NB4 (cell line): ENCODE results near the gene SH2D6.

Source experiments
- DNase-seq: peaks from one replicate; pipeline ENCODE4 v3.0.0; 2010; ENCODE audit warnings: low read depth
- H3K4me3 ChIP-seq: one replicate; pipeline ENCODE4 v1.5.1; 2011; ENCODE audit warnings: mild to moderate bottlenecking, low read depth, low read length, moderate library complexity
- CTCF ChIP-seq: IDR thresholded peaks from one replicate; pipeline ENCODE4 v1.5.1; 2012; ENCODE audit warnings: low read depth, low read length
- MAX ChIP-seq: IDR thresholded peaks from 2 replicates; pipeline ENCODE4 v1.6.1; 2011; ENCODE audit warnings: low read depth, low read length
- MYC ChIP-seq: IDR thresholded peaks from 2 replicates; pipeline ENCODE4 v1.6.1; 2011; ENCODE audit warnings: low read depth, low read length
- POLR2A ChIP-seq: IDR thresholded peaks from 2 replicates; pipeline ENCODE4 v1.6.1; 2011; ENCODE audit warnings: mild to moderate bottlenecking; ENCODE audit not compliant: insufficient read length; ENCODE audit errors: extremely low read depth

Gene SH2D6

GRCh38 chr2:85457043-85457442 is 38.5 kb downstream of the SH2D6 start:
- TF ChIP-seq CTCF (no peak), POLR2A (no peak)
- DNase-seq: no peak
- H3K4me3 ChIP-seq: no peak overlapping the region

DNA sequence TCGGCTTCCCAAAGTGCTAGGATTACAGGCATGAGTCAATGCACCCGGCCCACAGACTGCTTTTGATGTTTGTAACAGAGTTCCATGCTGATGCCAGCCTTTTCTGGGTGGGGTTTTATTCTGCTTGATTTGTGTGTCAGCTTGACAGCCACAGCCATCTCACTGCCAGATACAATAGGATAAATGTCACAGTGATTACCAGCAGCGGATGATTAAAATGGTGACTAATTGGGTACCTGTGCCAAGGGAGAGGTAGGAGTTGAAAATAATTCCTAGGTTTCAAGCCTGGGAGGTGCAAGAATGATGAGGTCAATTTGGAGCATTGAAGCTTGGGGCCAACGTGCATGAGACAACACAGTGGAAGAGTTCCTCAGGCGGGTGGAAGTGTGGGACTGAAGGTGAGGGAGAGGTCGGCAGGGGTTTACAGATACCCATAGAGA is 39.4 kb downstream of the SH2D6 start:
- TF ChIP-seq POLR2A (no peak), MAX (no peak), CTCF (no peak), MYC (no peak)
- no peak for DNase-seq
- no peak overlapping the region for H3K4me3 ChIP-seq

- no peak overlapping the region for H3K4me3 ChIP-seq
- TF ChIP-seq CTCF (no peak), POLR2A (no peak), MAX (no peak), MYC (no peak)
- no peak for DNase-seq
Observed at GRCh38 chr2:85458601-85459563, 40.4 kb downstream of the SH2D6 start.

GRCh38 chr2:85459771-85460170 is 41.3 kb downstream of the SH2D6 start:
- H3K4me3 ChIP-seq: no peak overlapping the region
- TF ChIP-seq CTCF (no peak), POLR2A (no peak), MAX (no peak)
- DNase-seq: no peak

- no peak for DNase-seq
- no peak overlapping the region for H3K4me3 ChIP-seq
- TF ChIP-seq POLR2A (no peak), MAX (no peak), CTCF (no peak), MYC (no peak)
Observed at GRCh38 chr2:85462322-85462721, 43.8 kb downstream of the SH2D6 start.
